HCT116 (cell line): ENCODE data around the gene ATXN1. TPM values are rescaled to one million over a fixed set of nuclear protein-coding genes. Genes with fewer than 3 reads are reported as not detected.

ENCODE experiments used
- ATAC-seq: fragments of 200-7000 bp; cut with Tn5 transposase; 2 replicates; pipeline ENCODE4 v1.9.1; 2020; ENCODE audit warnings: mild to moderate bottlenecking, moderate library complexity
- BruUV-seq: library from RNA; stranded (reverse); fragments of 400-500 nt; replicated peaks from 2 replicates; lab custom pipeline; 2021; lab: Mats Ljungman, UMichigan
- CTCF ChIA-PET: fragments of 300-600 bp; sonication (Branson Sonifier 250); formaldehyde crosslinking; loops from one replicate; lab custom pipeline; 2021; ENCODE audit warnings: antibody characterized with exemption; lab: Charles Lee
- POLR2A ChIA-PET: fragments of 300-600, 350-600 bp; sonication (Branson Sonifier 250); formaldehyde crosslinking; loops from one replicate; lab custom pipeline; 2021; ENCODE audit warnings: antibody characterized with exemption; lab: Charles Lee
- RAD21 ChIA-PET, 2 experiments: fragments of 300-600 bp; sonication (Branson Sonifier 250); formaldehyde crosslinking; loops; one replicate each; lab custom pipeline; 2023; ENCODE audit warnings: low total read pairs in 2 of 2; ENCODE audit not compliant: uncharacterized antibody in 2 of 2, unreplicated experiment in 2 of 2, low non-redundant PET in 1 of 2; lab: Charles Lee
- DNase-seq: peaks from one replicate; pipeline ENCODE4 v3.0.0-alpha.2; 2010; ENCODE audit warnings: low read depth, low spot score
- H2AFZ ChIP-seq: fragments of 200-600 bp; shearing (Covaris generic), sonication (generic); 2 replicates; pipeline ENCODE4 v1.6.1; 2017; ENCODE audit warnings: low read depth, mixed run types, mixed read lengths, antibody characterized with exemption, low read length; ENCODE audit not compliant: poor library complexity, severe bottlenecking
- H3K27ac ChIP-seq: 2 replicates; pipeline ENCODE4 v1.5.1; 2012; ENCODE audit warnings: low read depth, low read length
- H3K27me3 ChIP-seq: fragments of 200-600 bp; sonication (generic); 2 replicates; pipeline ENCODE4 v1.6.1; 2016; ENCODE audit warnings: mixed run types, low read length, mixed read lengths; ENCODE audit not compliant: insufficient read depth
- H3K36me3 ChIP-seq, 2 experiments: fragments of 200-500 bp in 1 of 2; fragments of 200-600 bp in 1 of 2; sonication (Bioruptor generic) in 1 of 2; sonication (generic) in 1 of 2; 2 replicates each; pipeline versions ENCODE4 v1.5.1 to v1.6.1; 2014 to 2016; ENCODE audit warnings: low read length in 2 of 2, inconsistent platforms in 1 of 2, mixed read lengths in 1 of 2, mixed run types in 1 of 2; ENCODE audit not compliant: insufficient read depth in 2 of 2, control insufficient read depth in 1 of 2
- H3K4me1 ChIP-seq, 2 experiments: fragments of 200-600 bp in 1 of 2; sonication (generic) in 1 of 2; 2 replicates each; pipeline versions ENCODE4 v1.5.1 to v1.6.1; 2012 to 2017; ENCODE audit warnings: low read length in 2 of 2, inconsistent platforms in 1 of 2, mild to moderate bottlenecking in 1 of 2, mixed read lengths in 1 of 2, mixed run types in 1 of 2, moderate library complexity in 1 of 2; ENCODE audit not compliant: insufficient read depth in 2 of 2, control insufficient read depth in 1 of 2
- H3K4me2 ChIP-seq: fragments of 200-600 bp; sonication (generic); 2 replicates; pipeline ENCODE4 v1.6.1; 2017; ENCODE audit warnings: mixed run types, low read length, mixed read lengths
- H3K4me3 ChIP-seq, 2 experiments: fragments of 200-600 bp in 1 of 2; sonication (generic) in 1 of 2; replicated peaks in 1 of 2; 2 replicates each; pipeline ENCODE4 v1.5.1; 2011 to 2016; ENCODE audit warnings: low read length in 2 of 2, control low read depth in 1 of 2, low read depth in 1 of 2, mild to moderate bottlenecking in 1 of 2, mixed read lengths in 1 of 2, mixed run types in 1 of 2
- H3K79me2 ChIP-seq: fragments of 200-600 bp; sonication (generic); 2 replicates; pipeline ENCODE4 v1.6.1; 2017; ENCODE audit warnings: mild to moderate bottlenecking, mixed run types, low read length, moderate library complexity, mixed read lengths; ENCODE audit not compliant: insufficient read depth
- H3K9ac ChIP-seq: fragments of 200-600 bp; sonication (generic); 2 replicates; pipeline ENCODE4 v1.6.1; 2016; ENCODE audit warnings: low read length, mixed read lengths
- H3K9me2 ChIP-seq: fragments of 200-600 bp; sonication (generic), shearing (Covaris generic); 2 replicates; pipeline ENCODE4 v1.6.1; 2017; ENCODE audit warnings: mixed run types, mild to moderate bottlenecking, moderate library complexity; ENCODE audit not compliant: insufficient read depth
- H3K9me3 ChIP-seq, 2 experiments: fragments of 200-500 bp in 1 of 2; fragments of 200-600 bp in 1 of 2; sonication (Bioruptor generic) in 1 of 2; sonication (generic) in 1 of 2; 2 replicates each; pipeline ENCODE4 v1.6.1; 2014 to 2017; ENCODE audit warnings: low read length in 2 of 2, mixed read lengths in 2 of 2, inconsistent platforms in 1 of 2, low read depth in 1 of 2, mild to moderate bottlenecking in 1 of 2, mixed run types in 1 of 2, moderate library complexity in 1 of 2; ENCODE audit not compliant: control insufficient read depth in 1 of 2, insufficient read depth in 1 of 2
- H4K20me1 ChIP-seq: fragments of 200-600 bp; sonication (generic), shearing (Covaris generic); 2 replicates; pipeline ENCODE4 v1.6.1; 2017; ENCODE audit warnings: mixed run types, mild to moderate bottlenecking, moderate library complexity; ENCODE audit not compliant: insufficient read depth
- ATF3 ChIP-seq: IDR thresholded peaks from 2 replicates; pipeline ENCODE4 v1.6.1; 2012
- CBX3 ChIP-seq: IDR thresholded peaks from 2 replicates; pipeline ENCODE4 v1.6.1; 2012; ENCODE audit warnings: low read depth
- CEBPB ChIP-seq: IDR thresholded peaks from 2 replicates; pipeline ENCODE4 v1.6.1; 2012; ENCODE audit warnings: low read depth
- CTCF ChIP-seq, 3 experiments: fragments of 200-600 bp in 1 of 3; sonication (generic) in 1 of 3; IDR thresholded peaks in 2 of 3; conservative IDR thresholded peaks in 1 of 3; 2 replicates each; pipeline ENCODE4 v1.5.1; 2012 to 2017; ENCODE audit warnings: low read depth in 2 of 3, low read length in 2 of 3, antibody characterized with exemption in 1 of 3, borderline replicate concordance in 1 of 3, control low read depth in 1 of 3, mild to moderate bottlenecking in 1 of 3, mixed read lengths in 1 of 3, mixed run types in 1 of 3, moderate library complexity in 1 of 3; ENCODE audit not compliant: insufficient read depth in 1 of 3
- EGR1 ChIP-seq: IDR thresholded peaks from 2 replicates; pipeline ENCODE4 v1.6.1; 2012; ENCODE audit warnings: low read depth
- ELF1 ChIP-seq: IDR thresholded peaks from 2 replicates; pipeline ENCODE4 v1.6.1; 2012; ENCODE audit warnings: low read depth, borderline replicate concordance
- EZH2 ChIP-seq: fragments of 200-600 bp; sonication (generic); IDR thresholded peaks from 2 replicates; pipeline ENCODE4 v1.6.1; 2017; ENCODE audit warnings: antibody characterized with exemption, mixed run types
- EZH2phosphoT487 ChIP-seq: fragments of 200-600 bp; IDR thresholded peaks from 2 replicates; pipeline ENCODE4 v1.6.1; 2018; ENCODE audit warnings: antibody characterized with exemption, borderline replicate concordance
- JUND ChIP-seq: IDR thresholded peaks from 2 replicates; pipeline ENCODE4 v1.6.1; 2012
- MAX ChIP-seq: IDR thresholded peaks from 2 replicates; pipeline ENCODE4 v1.6.1; 2012
- POLR2AphosphoS5 ChIP-seq: IDR thresholded peaks from 2 replicates; pipeline ENCODE4 v1.6.1; 2011; ENCODE audit warnings: mild to moderate bottlenecking, low read depth, low read length, moderate library complexity
- RAD21 ChIP-seq: IDR thresholded peaks from 2 replicates; pipeline ENCODE4 v1.6.1; 2012; ENCODE audit warnings: low read depth, mild to moderate bottlenecking
- SIN3A ChIP-seq: IDR thresholded peaks from 2 replicates; pipeline ENCODE4 v1.6.1; 2012; ENCODE audit warnings: low read depth
- SP1 ChIP-seq: IDR thresholded peaks from 2 replicates; pipeline ENCODE4 v1.6.1; 2012; ENCODE audit warnings: low read depth
- SRF ChIP-seq: IDR thresholded peaks from 2 replicates; pipeline ENCODE4 v1.6.1; 2012; ENCODE audit warnings: low read depth
- TCF7L2 ChIP-seq: IDR thresholded peaks from 2 replicates; pipeline ENCODE4 v1.7.0; 2011; ENCODE audit warnings: borderline replicate concordance, inconsistent platforms; ENCODE audit not compliant: insufficient read depth, insufficient read length; ENCODE audit errors: extremely low read depth
- YY1 ChIP-seq: IDR thresholded peaks from 2 replicates; pipeline ENCODE4 v1.6.1; 2011; ENCODE audit warnings: low read length, low read depth, moderate library complexity, mild to moderate bottlenecking; ENCODE audit not compliant: insufficient replicate concordance; ENCODE audit errors: extremely low read depth
- ZBTB33 ChIP-seq: IDR thresholded peaks from 2 replicates; pipeline ENCODE4 v1.6.1; 2011; ENCODE audit warnings: mild to moderate bottlenecking, low read length, moderate library complexity; ENCODE audit not compliant: insufficient replicate concordance; ENCODE audit errors: extremely low read depth
- ZNF274 ChIP-seq: fragments of 200-500 bp; sonication (Bioruptor generic); IDR thresholded peaks from 2 replicates; pipeline ENCODE4 v1.6.1; 2014; ENCODE audit warnings: mild to moderate bottlenecking, low read depth, low read length, inconsistent platforms
- intact Hi-C: fragments of 100-400 bp; cut with micrococcal nuclease; formaldehyde crosslinking; loops from 2 replicates; pipeline ENCODE4 v1.10.0; 2022
- total RNA-seq: library from RNA; stranded (reverse); gene quantifications from one replicate; pipeline ENCODE4 v1.2.1, GENCODE V29; 2021; ENCODE audit not compliant: unreplicated experiment

The ATXN1 gene
- total RNA-seq, 1 experiment from 2014 or later = 21.0 TPM

- no peak for TF ChIP-seq ZBTB33
- no peak for TF ChIP-seq ATF3
- no peak for TF ChIP-seq SIN3A
- no peak for TF ChIP-seq MAX
- TF ChIP-seq RAD21 = no peak
- no peak for TF ChIP-seq SP1
- TF ChIP-seq POLR2AphosphoS5 = no peak
- no peak for TF ChIP-seq EGR1
- TF ChIP-seq SRF = no peak
- TF ChIP-seq EZH2 = no peak
- no peak for TF ChIP-seq CBX3
- TF ChIP-seq ZNF274 = no peak
- no peak for TF ChIP-seq EZH2phosphoT487
Observed at GRCh38 chr6:16288163-16288562, 473.1 kb downstream of the ATXN1 start (continued).

- Histone ChIP-seq H3K9me3 (no peaks in the 10 kb centered on the region), H3K4me1 (no peaks in the 10 kb centered on the region), H3K9me2 (no peaks in the 10 kb centered on the region), H3K9ac (no peak overlapping the region), H4K20me1 (no peaks in the 10 kb centered on the region), H3K4me2 (no peak overlapping the region), H3K27me3 (no peaks in the 10 kb centered on the region), H3K79me2 (no peaks in the 10 kb centered on the region), H3K36me3 (no peaks in the 10 kb centered on the region), H2AFZ (no peak overlapping the region), H3K27ac (no peak overlapping the region), H3K4me3 (no peak overlapping the region)
- CTCF ChIA-PET = interaction anchor here (0.6 to 1.9 kb wide), 7 partner anchors 10 to 800 kb away, joined by 3 to 8 read pairs (median 4); no protein-coding TSS in a partner anchor
- BruUV-seq = no TSS peak
- intact Hi-C loops = loop anchor here (1.0 to 2.0 kb wide), 2 partner anchors 45 to 801 kb away; no protein-coding TSS in a partner anchor
- DNase-seq (peak; percentile 6), ATAC-seq (peak; percentile 92)
- POLR2A ChIA-PET = no interaction called here
- RAD21 ChIA-PET = no interaction called here
- TF ChIP-seq TCF7L2 (no peak), SIN3A (no peak), CTCF (IDR thresholded peaks at IDR 0.05 in 2 of 3, conservative IDR thresholded peaks at IDR 0.05 in 1 of 3; ENCODE audit: borderline replicate concordance in 1 of 3, insufficient read depth in 1 of 3, low read depth in 2 of 3, low read length in 2 of 3) (peak; percentile 68 to 97 (median 91)), CEBPB (no peak), SP1 (no peak), EGR1 (no peak), JUND (no peak), POLR2AphosphoS5 (no peak), ELF1 (no peak), CBX3 (no peak), YY1 (no peak), ATF3 (no peak), RAD21 (peak; percentile 77)
Observed at GRCh38 chr6:16286151-16286522, 475.1 kb downstream of the ATXN1 start.
